GM12801 (cell line): ENCODE measurements around the gene UGT8.

Experiments
- CTCF ChIP-seq: IDR thresholded peaks from one replicate; pipeline ENCODE4 v1.5.1; 2011; ENCODE audit warnings: control low read depth; ENCODE audit not compliant: insufficient read length; ENCODE audit errors: extremely low read depth

Gene UGT8

GRCh38 chr4:114577386-114577785 is 21.2 kb upstream of the UGT8 start:
- TF ChIP-seq CTCF: no peak

- TF ChIP-seq CTCF: no peak
These were observed 16.0 kb upstream of the UGT8 start for GRCh38 chr4:114582621-114583020.

- no peak for TF ChIP-seq CTCF
These were observed 10.3 kb upstream of the UGT8 start for GRCh38 chr4:114588305-114588704.

GRCh38 chr4:114593526-114593925 is 5.1 kb upstream of the UGT8 start:
- no peak for TF ChIP-seq CTCF

GRCh38 chr4:114595207-114595606 is 3.4 kb upstream of the UGT8 start:
- no peak for TF ChIP-seq CTCF

- TF ChIP-seq CTCF: no peak
These were observed 2.7 kb upstream of the UGT8 start for GRCh38 chr4:114595921-114596320.

- TF ChIP-seq CTCF: no peak
These were observed 1.0 kb upstream of the UGT8 start for GRCh38 chr4:114597410-114598115.
